Neural crest cell (in vitro differentiated cells): ENCODE measurements around the gene NR5A2. TPM values are rescaled to one million over a fixed set of nuclear protein-coding genes. Genes with fewer than 3 reads are reported as not detected.

Experiments used
- DNase-seq: peaks from one replicate; pipeline ENCODE4 v3.0.0; 2021; ENCODE audit warnings: low read depth, mixed read lengths, low spot score
- H3K27ac Mint-ChIP-seq: one replicate; pipeline ENCODE4 v1.8.0; 2021; ENCODE audit warnings: mild to moderate bottlenecking, mixed read lengths; ENCODE audit not compliant: unreplicated experiment
- H3K27me3 Mint-ChIP-seq: 2 replicates; pipeline ENCODE4 v1.8.0; 2021; ENCODE audit warnings: low read depth, mild to moderate bottlenecking, mixed read lengths
- H3K36me3 Mint-ChIP-seq: 2 replicates; pipeline ENCODE4 v1.8.0; 2021; ENCODE audit warnings: low read depth, mild to moderate bottlenecking, mixed read lengths
- H3K4me1 Mint-ChIP-seq: 2 replicates; pipeline ENCODE4 v1.8.0; 2021; ENCODE audit warnings: mixed read lengths
- H3K4me3 Mint-ChIP-seq: one replicate; pipeline ENCODE4 v1.8.0; 2021; ENCODE audit warnings: mild to moderate bottlenecking, mixed read lengths
- H3K9me3 Mint-ChIP-seq: 2 replicates; pipeline ENCODE4 v1.8.0; 2021; ENCODE audit warnings: mixed read lengths
- total RNA-seq: library from RNA; stranded (reverse); gene quantifications from 2 replicates; pipeline ENCODE4 v1.2.1, GENCODE V29; 2021
- TF ChIP-seq, protein P1 (sequence below): fragments of 200-600 bp; sonication (generic); conservative IDR thresholded peaks from 2 replicates; pipeline ENCODE4 v1.5.0; 2021; ENCODE audit warnings: antibody characterized with exemption, mild to moderate bottlenecking

NR5A2 gene
- total RNA-seq, 1 donor from 2014 or later = not detected

GRCh38 chr1:200178340-200178739 lies 150.8 kb downstream of the NR5A2 start:
- TF ChIP-seq, protein P1, sequence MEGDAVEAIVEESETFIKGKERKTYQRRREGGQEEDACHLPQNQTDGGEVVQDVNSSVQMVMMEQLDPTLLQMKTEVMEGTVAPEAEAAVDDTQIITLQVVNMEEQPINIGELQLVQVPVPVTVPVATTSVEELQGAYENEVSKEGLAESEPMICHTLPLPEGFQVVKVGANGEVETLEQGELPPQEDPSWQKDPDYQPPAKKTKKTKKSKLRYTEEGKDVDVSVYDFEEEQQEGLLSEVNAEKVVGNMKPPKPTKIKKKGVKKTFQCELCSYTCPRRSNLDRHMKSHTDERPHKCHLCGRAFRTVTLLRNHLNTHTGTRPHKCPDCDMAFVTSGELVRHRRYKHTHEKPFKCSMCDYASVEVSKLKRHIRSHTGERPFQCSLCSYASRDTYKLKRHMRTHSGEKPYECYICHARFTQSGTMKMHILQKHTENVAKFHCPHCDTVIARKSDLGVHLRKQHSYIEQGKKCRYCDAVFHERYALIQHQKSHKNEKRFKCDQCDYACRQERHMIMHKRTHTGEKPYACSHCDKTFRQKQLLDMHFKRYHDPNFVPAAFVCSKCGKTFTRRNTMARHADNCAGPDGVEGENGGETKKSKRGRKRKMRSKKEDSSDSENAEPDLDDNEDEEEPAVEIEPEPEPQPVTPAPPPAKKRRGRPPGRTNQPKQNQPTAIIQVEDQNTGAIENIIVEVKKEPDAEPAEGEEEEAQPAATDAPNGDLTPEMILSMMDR = no peak
- H3K27ac Mint-ChIP-seq = no peak overlapping the region
- H3K36me3 Mint-ChIP-seq = no peaks in the 10 kb centered on the region

DNA sequence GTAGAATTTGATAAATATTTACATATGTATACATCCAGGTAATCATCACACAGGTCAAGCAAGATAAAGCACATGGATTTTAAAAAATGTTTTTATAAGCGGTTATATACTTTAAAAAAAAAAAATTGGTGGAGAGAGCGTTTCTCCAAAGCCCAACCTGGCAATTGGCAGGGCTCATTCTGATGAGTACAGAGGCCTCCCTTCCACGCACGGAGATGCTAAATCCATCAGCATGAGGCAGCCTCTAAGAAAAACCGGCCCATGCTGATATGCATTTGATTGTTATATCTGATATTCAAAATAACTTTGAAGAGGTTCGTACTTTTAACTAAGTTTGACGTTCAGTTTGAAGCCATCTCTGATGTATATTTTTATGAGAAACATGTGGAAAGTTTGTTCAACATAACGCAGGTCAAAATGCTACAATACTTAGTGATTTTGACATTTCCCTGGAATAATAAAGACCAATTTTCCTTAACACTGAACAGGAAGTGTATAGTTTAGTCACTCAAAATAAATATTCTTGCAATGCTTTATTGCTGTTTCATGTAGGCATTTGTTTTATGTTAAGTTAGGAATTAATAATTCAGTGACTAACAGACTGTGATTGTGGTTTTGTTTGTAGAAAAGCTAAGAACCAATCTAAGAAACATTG lies 151.7 kb downstream of the NR5A2 start:
- H3K36me3 Mint-ChIP-seq = no peaks in the 10 kb centered on the region
- no peak for DNase-seq
- peaks cover 5% of the 10 kb centered on the region for H3K9me3 Mint-ChIP-seq
- TF ChIP-seq, protein P1 = no peak
- no peak overlapping the region for H3K27ac Mint-ChIP-seq
- H3K4me1 Mint-ChIP-seq = peaks cover 8% of the 10 kb centered on the region
- no peaks in the 10 kb centered on the region for H3K27me3 Mint-ChIP-seq
- no peak overlapping the region for H3K4me3 Mint-ChIP-seq

More at GRCh38 chr1:200178340-200178739, 150.8 kb downstream of the NR5A2 start:
- no peak overlapping the region for H3K4me3 Mint-ChIP-seq
- peaks cover 13% of the 10 kb centered on the region for H3K4me1 Mint-ChIP-seq
- no peak for DNase-seq
- peaks cover 5% of the 10 kb centered on the region for H3K9me3 Mint-ChIP-seq
- no peaks in the 10 kb centered on the region for H3K27me3 Mint-ChIP-seq

- no peaks in the 10 kb centered on the region for H3K36me3 Mint-ChIP-seq
- peaks cover 6% of the 10 kb centered on the region for H3K4me1 Mint-ChIP-seq
- TF ChIP-seq, protein P1 = no peak
- no peak for DNase-seq
- H3K27me3 Mint-ChIP-seq = no peaks in the 10 kb centered on the region
- peaks cover 5% of the 10 kb centered on the region for H3K9me3 Mint-ChIP-seq
- H3K27ac Mint-ChIP-seq = no peak overlapping the region
- no peak overlapping the region for H3K4me3 Mint-ChIP-seq
These were observed 152.3 kb downstream of the NR5A2 start for GRCh38 chr1:200179781-200180160.

- Mint-ChIP-seq H3K4me1 (peaks cover 6% of the 10 kb centered on the region), H3K9me3 (peaks cover 8% of the 10 kb centered on the region), H3K4me3 (no peak overlapping the region), H3K27me3 (no peaks in the 10 kb centered on the region), H3K27ac (no peak overlapping the region), H3K36me3 (no peaks in the 10 kb centered on the region)
- no peak for DNase-seq
- TF ChIP-seq, protein P1 = no peak
These were observed 153.3 kb downstream of the NR5A2 start for GRCh38 chr1:200180821-200181220.

- Mint-ChIP-seq H3K4me1 (peaks cover 6% of the 10 kb centered on the region), H3K36me3 (no peaks in the 10 kb centered on the region), H3K9me3 (peaks cover 8% of the 10 kb centered on the region), H3K27ac (no peak overlapping the region), H3K4me3 (no peak overlapping the region), H3K27me3 (no peaks in the 10 kb centered on the region)
- DNase-seq = no peak
- TF ChIP-seq, protein P1 = no peak
These were observed 154.4 kb downstream of the NR5A2 start for GRCh38 chr1:200181861-200182260.
